ENCODE measurements around the gene POC1B.

POC1B gene

GRCh38 chr12:89418228-89418910, 107.5 kb downstream of the POC1B start:
- ChIA-PET POLR2A (no interaction called here), CTCF (no interaction called here)
- DNase-seq (ENCODE audit: extremely low spot score), result no peak
- TF ChIP-seq ARNT (IDR thresholded peaks at IDR 0.05), result no peak
- TF ChIP-seq BHLHE40 (IDR thresholded peaks at IDR 0.05; ENCODE audit: borderline replicate concordance), result no peak
- no peak for TF ChIP-seq CTBP1 (IDR thresholded peaks at IDR 0.05; ENCODE audit: borderline replicate concordance)
- no peak for TF ChIP-seq FOXK2 (IDR thresholded peaks at IDR 0.05)
- TF ChIP-seq PKNOX1 (IDR thresholded peaks at IDR 0.05), result no peak
- no peak for TF ChIP-seq L3MBTL2 (conservative IDR thresholded peaks at IDR 0.05)
- no peak for TF ChIP-seq LEF1 (IDR thresholded peaks at IDR 0.05; ENCODE audit: borderline replicate concordance)
- TF ChIP-seq HDGF (IDR thresholded peaks at IDR 0.05; ENCODE audit: borderline replicate concordance), result no peak
- no peak for TF ChIP-seq SP1 (IDR thresholded peaks at IDR 0.05)
- no peak for TF ChIP-seq ZNF384 (IDR thresholded peaks at IDR 0.05)
- TF ChIP-seq ELF4 (IDR thresholded peaks at IDR 0.05), result no peak
- TF ChIP-seq TARDBP (IDR thresholded peaks at IDR 0.05), result no peak
- TF ChIP-seq FOXM1 (IDR thresholded peaks at IDR 0.05; ENCODE audit: borderline replicate concordance), result no peak

- POLR2A ChIA-PET, result no interaction called here
- TF ChIP-seq NFRKB (IDR thresholded peaks at IDR 0.05) (no peak), L3MBTL2 (conservative IDR thresholded peaks at IDR 0.05) (no peak), FOXK2 (IDR thresholded peaks at IDR 0.05) (no peak), CTBP1 (IDR thresholded peaks at IDR 0.05; ENCODE audit: borderline replicate concordance) (no peak), TARDBP (IDR thresholded peaks at IDR 0.05) (no peak), PKNOX1 (IDR thresholded peaks at IDR 0.05) (no peak), BHLHE40 (IDR thresholded peaks at IDR 0.05; ENCODE audit: borderline replicate concordance) (no peak), FOXM1 (IDR thresholded peaks at IDR 0.05; ENCODE audit: borderline replicate concordance) (no peak)
- no peak for DNase-seq (ENCODE audit: extremely low spot score)
- CTCF ChIA-PET, result no interaction called here
Measured at GRCh38 chr12:89417246-89417977, 108.4 kb downstream of the POC1B start.

DNA sequence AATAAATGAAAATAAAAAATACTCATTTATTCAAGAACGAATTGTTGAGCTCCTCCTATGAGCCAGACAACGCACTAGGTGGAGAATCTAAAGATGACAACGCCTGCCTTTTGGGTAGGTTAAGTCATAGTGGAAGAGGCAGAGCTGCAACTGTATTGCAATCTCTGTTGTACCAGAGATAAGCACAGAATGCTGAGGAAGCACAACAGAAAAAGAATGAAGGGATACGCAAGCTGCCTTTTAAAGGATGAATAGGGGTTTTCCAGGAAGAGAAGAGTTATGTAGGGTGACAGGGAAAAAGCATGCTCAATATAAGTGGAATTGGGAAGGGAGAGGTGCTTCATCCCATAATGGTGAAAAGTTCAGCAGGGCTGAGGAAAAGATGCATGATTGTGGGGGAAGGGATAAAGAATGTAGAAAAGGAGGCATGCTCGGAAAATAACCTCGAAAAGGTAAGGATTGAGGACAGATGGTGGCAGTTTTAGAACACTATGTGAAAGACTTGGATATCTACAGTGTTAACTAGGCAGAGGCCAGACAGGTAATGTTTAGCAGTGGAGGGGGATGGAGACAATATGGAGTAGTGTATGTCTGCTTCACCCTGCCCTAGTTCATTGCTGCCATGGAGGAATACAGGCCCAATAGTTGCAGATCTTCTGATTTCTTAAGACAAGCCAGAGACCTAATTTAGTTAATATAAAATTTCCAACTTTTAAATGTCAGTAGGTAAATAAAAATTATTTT, 109.6 kb downstream of the POC1B start:
- no peak for DNase-seq (ENCODE audit: extremely low spot score)
- POLR2A ChIA-PET, result no interaction called here
- CTCF ChIA-PET, result interaction anchor here (0.6 kb wide), 1 partner anchor 399 kb away, joined by 5 read pairs; no protein-coding TSS in a partner anchor
- TF ChIP-seq TARDBP (IDR thresholded peaks at IDR 0.05) (no peak), BHLHE40 (IDR thresholded peaks at IDR 0.05; ENCODE audit: borderline replicate concordance) (no peak), FOXA1 (IDR thresholded peaks at IDR 0.05) (no peak), SP1 (IDR thresholded peaks at IDR 0.05) (no peak), ELF4 (IDR thresholded peaks at IDR 0.05) (no peak), L3MBTL2 (conservative IDR thresholded peaks at IDR 0.05) (no peak), ARNT (IDR thresholded peaks at IDR 0.05) (no peak), PKNOX1 (IDR thresholded peaks at IDR 0.05) (no peak), FOXK2 (IDR thresholded peaks at IDR 0.05) (no peak), HDGF (IDR thresholded peaks at IDR 0.05; ENCODE audit: borderline replicate concordance) (no peak), NFRKB (IDR thresholded peaks at IDR 0.05) (no peak), SUZ12 (IDR thresholded peaks at IDR 0.05) (no peak), LEF1 (IDR thresholded peaks at IDR 0.05; ENCODE audit: borderline replicate concordance) (no peak), CTBP1 (IDR thresholded peaks at IDR 0.05; ENCODE audit: borderline replicate concordance) (no peak), ZNF384 (IDR thresholded peaks at IDR 0.05) (no peak), FOXM1 (IDR thresholded peaks at IDR 0.05; ENCODE audit: borderline replicate concordance) (no peak)

DNA sequence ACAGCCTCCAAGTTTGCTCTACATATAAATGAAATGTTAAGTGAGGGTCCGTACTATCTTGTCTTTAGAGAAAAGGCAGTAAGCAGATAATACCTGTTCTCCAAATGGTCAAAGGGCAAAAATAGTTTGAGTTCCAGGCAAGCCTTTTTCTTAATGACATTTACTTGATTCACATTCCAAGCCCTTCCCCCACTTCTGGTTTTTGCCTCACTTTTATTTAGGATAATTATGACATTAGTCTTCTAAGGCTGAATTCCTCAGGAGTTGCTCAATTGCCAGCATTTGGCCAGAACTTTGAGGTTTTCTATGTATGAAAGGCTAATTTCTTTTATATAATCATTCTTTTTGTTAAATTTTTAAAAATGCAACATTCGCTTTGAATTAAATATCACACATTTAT, 111.0 kb downstream of the POC1B start:
- ChIA-PET POLR2A (no interaction called here), CTCF (no interaction called here)
- TF ChIP-seq BHLHE40 (IDR thresholded peaks at IDR 0.05; ENCODE audit: borderline replicate concordance) (no peak), FOXK2 (IDR thresholded peaks at IDR 0.05) (no peak), SP1 (IDR thresholded peaks at IDR 0.05) (no peak), LEF1 (IDR thresholded peaks at IDR 0.05; ENCODE audit: borderline replicate concordance) (no peak), FOXM1 (IDR thresholded peaks at IDR 0.05; ENCODE audit: borderline replicate concordance) (no peak), L3MBTL2 (conservative IDR thresholded peaks at IDR 0.05) (no peak), HDGF (IDR thresholded peaks at IDR 0.05; ENCODE audit: borderline replicate concordance) (no peak), ELF4 (IDR thresholded peaks at IDR 0.05) (no peak), PKNOX1 (IDR thresholded peaks at IDR 0.05) (no peak), SUZ12 (IDR thresholded peaks at IDR 0.05) (no peak), FOXA1 (IDR thresholded peaks at IDR 0.05) (no peak), CTBP1 (IDR thresholded peaks at IDR 0.05; ENCODE audit: borderline replicate concordance) (no peak), ARNT (IDR thresholded peaks at IDR 0.05) (no peak), NFRKB (IDR thresholded peaks at IDR 0.05) (no peak), TARDBP (IDR thresholded peaks at IDR 0.05) (no peak), ZNF384 (IDR thresholded peaks at IDR 0.05) (no peak)
- no peak for DNase-seq (ENCODE audit: extremely low spot score)
